ENCODE measurements around the gene PPP1R14B.

The PPP1R14B gene

DNA sequence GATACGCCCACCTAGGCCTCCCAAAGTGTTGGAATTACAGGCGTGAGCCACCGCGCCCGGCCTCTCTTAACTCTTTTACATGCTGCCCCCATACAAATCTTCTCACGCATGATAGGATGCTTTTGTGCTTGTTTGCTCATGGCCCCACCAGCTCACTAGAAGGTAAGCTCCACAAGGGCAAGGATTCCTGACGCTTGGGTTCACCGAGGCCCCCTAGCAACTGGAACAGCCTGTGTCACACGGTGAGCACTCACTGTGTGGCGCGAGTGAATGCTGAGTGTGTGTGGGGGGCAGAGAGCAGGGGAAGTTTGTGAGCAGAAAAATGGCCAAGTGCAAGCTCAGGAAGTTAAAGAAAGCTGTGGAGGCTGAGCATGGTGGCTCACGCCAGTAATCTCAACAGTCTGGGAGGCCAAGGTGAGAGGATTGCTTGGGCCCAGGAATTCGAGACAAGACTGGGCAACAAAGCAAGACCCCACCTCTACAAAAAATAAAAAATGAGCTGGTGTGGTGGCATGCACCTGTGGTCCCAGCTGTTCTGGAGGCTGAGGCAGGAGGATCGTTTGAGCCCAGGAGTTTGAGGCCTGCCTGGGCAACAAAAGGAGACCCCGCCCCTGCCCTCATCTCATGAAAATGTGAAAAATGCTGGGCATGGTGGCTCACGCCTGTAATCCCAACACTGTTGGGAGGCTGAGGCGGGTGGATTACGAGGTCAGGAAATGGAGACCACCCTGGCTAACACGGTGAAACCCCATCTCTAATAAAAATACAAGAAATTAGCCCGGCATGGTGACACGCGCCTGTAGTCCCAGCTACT, 35.4 kb upstream of the PPP1R14B start:
- DNase-seq, result no peak

DNA sequence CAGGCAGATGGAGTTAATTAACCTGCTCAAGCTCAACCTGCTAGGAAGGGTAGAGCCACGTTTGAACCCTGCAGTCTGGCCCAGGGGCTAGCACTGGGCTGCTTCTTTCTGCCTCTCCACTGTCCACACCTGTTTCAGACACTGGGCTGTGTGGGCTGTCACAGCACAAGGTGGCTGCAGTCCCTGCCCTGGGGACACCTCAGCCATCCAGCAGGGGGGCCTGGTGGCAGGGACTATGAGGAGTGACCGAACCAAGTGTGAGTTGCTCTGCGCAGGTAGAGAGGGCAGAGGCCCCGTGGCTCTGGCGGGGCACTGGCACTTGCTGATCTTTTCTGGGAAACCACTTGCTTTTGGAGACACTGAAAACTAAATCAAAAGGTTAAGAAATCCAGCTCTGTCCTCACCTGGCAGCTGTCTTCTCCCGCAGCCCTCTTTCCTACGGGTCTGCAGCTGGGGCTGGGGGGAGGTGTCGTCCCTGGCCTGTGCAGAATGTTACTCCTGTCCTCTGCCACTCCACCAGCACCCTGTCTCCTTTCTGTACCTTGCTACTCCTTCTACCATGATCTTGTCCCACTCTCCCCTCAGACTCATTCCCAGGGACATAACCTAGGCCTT, 31.9 kb upstream of the PPP1R14B start:
- no peak for DNase-seq

DNA sequence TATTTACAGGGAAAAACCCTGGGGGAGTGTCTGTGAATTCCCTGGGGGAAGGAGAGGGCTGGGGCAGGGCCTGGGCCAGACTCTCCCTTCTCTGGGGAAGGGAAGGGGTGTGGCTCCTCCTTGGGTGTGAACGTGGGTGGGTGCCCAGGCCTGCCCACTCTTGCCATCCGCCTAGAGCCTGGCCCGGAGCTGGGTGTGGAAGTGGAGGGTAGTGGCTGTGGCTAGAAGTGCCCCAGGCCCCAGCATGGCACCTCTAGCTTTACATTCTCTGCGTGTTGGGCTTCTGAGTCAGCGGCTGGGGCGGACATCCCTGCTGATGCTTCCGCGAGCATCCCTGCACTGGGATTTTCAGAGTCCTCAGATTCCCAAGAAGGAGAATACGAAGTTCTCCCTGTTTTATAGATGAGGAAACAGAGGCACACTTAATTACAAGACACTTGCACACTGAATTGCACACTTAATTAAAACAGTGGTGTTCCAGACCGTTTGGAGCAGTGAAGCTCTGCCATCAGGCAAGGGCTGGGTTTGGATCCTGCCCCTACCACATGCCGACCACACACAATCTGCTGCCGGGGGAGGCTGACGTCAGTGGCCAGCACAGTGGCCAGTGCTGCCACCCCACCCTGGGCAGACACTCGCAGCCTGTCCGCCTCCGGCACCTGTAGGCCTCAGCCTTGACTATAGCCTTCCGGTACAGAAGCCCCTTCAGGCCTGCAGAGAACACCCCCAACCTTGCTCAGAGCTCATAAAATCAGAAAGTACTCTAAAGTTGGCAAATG, 30.1 kb upstream of the PPP1R14B start:
- peak; percentile 21 for DNase-seq

DNA sequence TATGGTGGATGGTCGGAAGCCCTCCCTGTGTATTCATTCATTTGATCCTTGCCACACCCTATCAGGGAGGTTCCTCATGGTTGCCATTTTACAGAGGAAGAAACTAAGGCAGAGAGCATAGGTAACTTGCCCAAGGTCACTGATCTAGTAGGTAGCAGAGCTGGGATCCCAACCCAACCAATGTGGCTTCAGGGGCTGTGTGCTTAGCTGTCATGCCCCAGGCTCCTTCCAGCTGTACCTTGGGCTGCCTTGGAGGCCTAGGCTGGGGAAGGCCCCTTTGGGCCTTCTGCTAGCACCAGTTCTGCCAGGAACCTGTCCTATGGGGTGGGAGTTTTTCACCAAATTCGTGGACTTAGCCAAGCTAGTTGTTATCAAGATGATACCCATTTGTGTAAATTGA, 29.1 kb upstream of the PPP1R14B start:
- DNase-seq, result no peak

DNA sequence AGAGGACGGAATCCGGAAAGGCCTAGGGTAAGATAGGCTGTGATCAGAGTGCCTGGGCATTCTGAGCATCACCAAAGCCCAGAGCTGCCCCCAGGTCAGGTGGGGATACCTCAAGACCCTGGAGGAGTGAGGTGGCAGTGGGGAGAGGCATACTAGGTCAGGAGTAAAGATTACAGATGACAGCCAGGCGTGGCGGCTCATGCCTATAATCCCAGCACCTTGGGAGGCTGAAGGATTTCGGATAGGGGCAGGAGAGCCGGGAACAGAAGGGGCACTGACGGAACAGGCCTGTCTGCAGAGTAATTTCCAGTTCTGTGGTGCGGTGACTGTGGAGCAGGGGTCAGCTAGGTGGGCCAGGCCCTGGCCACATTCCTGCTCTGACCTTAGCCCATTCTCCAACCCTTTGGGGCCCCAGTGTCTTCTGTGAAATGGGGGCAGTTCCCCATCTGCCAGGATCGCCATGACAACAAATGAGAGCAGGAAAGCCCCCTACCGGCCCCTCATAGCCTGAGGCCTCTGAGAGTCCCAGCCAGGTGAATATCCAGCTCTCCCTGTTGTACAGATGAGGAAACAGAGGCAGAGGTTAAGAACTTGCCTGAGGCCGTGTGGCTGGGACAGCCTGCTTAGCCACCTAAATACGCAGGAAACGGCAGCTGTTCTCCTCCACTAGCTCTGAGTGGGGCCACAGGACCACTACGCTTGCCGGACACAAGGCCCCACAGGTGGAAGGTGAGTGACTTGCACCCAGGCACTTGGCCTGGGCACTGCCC, 28.5 kb upstream of the PPP1R14B start:
- no peak for DNase-seq

DNA sequence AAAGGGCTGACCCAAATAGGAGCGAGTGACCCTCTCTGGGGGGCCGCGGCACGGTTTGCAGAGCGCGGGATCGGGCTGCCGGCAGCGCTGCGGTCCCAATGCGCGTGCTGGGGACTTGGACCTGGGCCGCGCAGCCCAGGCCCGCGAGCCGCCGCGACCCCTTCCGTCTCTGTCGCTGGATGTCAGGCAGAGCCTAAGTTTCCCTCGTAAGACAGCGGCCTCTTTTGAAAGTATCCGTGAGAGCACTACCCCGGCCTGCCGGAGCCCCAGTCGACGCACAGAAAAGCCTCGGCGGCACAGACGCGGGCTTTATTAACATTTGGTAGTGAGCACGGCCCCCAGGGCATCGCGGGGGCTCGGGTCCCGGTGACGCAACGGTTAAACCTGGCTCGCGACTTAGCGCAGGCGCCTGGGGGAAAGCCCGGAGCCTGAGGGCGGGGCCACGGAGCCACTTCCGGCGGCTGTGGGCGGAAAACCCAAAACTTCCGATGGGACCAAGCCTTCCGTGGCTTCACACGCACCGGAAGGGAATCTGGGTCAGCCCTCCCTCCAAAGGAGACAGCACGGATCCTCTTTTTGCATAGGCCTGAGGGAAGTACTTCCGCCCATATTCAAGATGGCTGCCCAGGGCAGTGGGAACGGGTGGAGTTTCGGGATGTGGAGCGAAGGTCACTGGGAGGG, 22.9 kb upstream of the PPP1R14B start:
- DNase-seq, result peak; percentile 100

DNA sequence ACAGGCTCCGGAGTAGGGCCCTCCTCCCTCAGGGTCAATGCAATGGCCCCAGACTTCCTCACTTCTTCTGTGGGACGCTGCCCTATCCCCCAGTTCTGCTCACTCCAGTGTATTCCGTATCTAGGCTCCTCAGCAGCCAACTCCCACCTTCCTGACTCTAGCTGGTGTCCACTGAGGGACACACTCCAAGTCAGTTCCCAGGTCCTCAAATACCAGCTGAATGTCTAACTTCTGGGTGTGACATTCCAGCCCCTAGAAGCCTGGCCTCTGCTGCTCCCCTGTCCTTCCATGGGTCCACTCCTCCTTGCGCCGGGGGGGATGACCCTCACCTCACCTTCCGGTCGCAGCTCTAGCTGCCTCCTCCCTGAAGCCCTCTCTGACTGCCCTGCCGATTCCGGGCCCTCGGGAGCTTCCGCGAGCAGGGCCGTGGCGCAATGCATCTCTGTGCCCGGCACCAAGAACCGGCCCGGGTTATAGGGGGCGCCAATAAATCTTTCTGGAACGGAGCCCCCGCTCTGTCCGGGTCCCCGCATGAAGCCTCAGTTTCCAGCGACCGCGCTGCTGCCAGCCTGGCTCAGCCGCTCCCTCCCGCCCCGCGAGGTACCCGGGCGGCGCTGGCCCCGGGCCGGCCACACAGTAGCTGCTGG, 22.3 kb upstream of the PPP1R14B start:
- peak; percentile 55 for DNase-seq

DNA sequence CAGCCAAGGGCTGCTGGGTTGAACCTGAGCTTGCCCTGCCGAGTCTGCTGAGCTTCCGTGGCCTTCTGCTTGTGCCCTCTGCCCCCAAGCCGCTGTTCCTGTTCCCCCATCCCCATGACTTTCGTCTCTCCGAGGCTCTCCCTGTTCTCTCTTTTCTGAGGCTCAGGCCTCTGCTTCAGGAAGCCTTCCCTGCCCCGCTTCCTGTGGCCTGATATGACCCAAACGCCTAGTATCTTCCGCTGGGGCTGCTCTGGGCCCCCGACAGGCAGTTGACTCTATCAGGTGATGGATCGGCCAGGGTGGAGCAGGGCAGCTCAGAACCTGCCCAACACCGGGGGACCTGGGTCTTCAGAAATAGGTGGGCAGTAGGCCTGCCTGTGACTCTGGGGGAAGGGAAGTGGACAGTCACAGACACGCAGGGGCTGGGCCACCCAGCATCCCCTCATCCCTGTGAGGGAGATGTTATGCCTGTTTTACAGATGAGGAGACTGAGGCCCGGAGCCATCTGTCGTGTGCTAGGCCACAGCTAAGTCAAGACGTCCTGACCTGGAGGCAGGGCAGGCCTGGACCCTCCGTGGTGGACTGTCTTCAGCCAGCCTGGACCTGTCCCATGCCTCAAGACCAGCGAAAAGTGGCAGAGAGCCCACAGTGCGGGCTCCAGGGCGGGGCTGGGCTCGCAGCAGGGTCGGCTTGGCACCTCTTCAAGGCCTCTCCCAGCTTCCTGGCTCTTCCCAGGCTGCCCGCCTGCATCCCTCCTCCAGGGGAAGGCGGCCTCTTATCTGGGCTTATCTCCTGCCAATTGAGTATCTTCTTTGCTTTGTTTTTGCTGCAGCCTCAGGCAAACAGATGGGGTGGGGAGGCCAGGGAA, 21.5 kb upstream of the PPP1R14B start:
- peak; percentile 45 for DNase-seq

DNA sequence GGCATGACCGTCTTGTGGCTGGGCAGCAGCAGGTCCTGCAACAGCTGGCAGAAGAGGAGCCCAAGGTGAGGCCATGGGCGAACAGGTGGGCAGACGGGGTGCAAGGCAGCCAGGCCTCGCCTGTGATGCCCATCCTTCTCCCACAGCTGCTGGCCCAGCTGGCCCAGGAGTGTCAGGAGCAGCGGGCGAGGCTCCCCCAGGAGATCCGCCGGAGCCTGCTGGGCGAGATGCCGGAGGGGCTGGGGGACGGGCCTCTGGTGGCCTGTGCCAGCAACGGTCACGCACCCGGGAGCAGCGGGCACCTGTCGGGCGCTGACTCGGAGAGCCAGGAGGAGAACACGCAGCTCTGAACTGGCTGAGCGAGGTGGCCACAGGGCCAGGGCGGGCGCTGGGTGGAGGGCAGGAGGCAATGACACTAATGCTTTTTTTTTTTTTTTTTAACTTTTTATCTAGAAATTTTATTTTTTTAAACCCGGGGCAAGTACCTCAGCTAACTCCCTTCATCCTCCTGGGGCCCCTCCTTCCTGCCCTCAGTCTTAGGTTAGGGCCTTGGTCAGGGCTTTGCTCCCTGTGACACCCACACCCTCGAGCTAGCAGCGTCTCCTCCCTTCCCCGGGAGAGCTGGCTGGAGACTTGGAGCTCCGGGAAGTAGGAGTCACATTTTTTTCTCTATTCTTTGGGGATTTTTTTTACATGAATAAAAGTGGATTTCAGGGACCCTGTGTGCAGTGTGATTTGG, 20.6 kb upstream of the PPP1R14B start:
- DNase-seq, result no peak

DNA sequence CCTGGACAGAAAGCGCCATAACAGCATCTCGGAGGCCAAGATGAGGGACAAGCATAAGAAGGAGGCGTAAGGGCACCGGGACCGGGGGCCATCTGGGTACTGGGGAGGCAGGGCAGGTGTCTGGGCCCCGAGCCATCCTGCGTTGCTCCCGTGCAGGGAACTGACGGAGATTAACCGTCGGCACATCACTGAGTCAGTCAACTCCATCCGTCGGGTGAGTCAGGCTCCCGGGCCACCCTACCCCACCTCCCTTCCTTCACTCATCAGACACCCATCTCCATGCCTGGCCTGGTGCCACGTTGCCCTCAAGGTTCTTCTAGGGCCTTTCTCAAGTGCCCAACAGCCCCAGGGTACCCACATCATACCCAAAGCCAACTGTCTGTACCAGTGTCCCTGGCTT, 19.6 kb upstream of the PPP1R14B start:
- no peak for DNase-seq

DNA sequence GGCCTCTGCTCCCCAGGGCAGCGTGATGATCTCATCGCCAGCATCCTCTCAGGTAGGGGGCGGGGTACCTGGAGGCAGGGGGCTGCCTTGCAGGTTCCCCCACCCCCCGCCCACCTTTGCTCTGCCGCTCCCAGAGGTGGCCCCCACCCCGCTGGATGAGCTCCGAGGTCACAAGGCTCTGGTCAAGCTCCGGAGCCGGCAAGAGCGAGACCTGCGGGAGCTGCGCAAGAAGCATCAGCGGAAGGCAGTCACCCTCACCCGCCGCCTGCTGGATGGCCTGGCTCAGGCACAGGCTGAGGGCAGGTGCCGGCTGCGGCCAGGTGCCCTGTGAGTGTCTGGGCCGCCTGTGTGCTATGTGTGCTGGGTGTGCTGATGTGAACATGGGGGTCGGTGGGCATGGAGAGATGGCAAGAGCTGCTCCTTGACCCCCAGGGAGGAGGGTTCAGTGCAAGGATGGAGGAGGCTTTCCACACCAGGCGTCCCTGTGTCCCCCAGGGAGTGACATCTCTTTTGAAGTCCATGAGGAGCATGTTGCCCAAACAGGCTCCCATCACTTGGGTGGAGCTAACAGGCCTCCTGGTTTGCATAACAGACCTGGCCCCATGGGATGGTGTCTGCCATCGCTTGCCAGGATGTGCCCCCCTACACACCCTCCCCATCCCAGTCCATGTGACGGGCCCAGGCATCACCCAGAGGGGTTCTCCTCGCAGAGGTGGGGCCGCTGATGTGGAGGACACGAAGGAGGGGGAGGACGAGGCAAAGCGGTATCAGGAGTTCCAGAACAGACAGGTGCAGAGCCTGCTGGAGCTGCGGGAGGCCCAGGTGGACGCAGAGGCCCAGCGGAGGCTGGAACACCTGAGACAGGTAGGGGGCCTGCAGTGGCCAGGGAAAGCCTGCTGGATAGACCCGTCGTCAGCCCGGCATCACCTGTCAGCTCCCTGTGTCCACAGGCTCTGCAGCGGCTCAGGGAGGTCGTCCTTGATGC, 18.7 kb upstream of the PPP1R14B start:
- no peak for DNase-seq

DNA sequence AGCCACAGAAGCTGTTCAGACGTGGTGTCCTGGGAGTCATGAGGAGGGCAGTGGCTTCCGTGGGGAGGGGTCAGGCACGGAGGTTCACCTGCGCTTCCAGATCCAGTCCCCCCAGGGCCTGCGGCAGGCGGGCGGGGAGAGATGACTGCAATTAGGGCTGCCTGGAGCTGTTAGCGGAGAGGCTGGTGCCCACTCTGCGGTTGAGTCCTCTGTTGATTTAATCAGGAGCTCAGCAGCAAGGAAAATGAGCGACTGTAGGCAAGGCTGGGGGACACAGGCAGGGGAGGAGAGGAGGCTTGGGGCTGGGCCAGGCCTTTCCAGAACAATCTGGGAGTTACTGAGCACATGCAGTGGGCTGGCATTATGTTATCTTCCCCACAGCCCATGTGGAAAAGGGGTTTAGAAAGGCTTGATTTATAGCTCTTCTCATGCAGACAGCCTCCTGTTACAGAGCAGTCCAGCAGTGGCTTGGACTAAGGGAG, 17.7 kb upstream of the PPP1R14B start:
- no peak for DNase-seq

DNA sequence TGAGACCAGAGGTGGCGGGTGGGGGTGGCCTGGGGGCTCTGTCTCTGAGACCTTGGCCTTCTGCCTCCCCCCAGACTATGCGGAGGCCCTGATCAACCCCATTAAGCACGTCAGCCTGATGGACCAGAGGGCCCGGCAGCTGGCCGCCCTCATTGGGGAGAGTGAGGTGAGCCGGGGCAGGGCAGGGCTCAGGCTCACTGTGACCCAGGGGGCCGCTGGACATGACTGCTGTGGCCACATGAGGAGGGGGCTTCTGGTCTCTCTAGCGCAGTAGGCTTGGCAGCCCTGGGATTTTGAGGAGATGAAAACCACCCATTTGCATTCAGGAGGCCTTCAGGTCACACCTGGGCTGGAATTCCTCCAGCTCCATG, 17.2 kb upstream of the PPP1R14B start:
- no peak for DNase-seq

DNA sequence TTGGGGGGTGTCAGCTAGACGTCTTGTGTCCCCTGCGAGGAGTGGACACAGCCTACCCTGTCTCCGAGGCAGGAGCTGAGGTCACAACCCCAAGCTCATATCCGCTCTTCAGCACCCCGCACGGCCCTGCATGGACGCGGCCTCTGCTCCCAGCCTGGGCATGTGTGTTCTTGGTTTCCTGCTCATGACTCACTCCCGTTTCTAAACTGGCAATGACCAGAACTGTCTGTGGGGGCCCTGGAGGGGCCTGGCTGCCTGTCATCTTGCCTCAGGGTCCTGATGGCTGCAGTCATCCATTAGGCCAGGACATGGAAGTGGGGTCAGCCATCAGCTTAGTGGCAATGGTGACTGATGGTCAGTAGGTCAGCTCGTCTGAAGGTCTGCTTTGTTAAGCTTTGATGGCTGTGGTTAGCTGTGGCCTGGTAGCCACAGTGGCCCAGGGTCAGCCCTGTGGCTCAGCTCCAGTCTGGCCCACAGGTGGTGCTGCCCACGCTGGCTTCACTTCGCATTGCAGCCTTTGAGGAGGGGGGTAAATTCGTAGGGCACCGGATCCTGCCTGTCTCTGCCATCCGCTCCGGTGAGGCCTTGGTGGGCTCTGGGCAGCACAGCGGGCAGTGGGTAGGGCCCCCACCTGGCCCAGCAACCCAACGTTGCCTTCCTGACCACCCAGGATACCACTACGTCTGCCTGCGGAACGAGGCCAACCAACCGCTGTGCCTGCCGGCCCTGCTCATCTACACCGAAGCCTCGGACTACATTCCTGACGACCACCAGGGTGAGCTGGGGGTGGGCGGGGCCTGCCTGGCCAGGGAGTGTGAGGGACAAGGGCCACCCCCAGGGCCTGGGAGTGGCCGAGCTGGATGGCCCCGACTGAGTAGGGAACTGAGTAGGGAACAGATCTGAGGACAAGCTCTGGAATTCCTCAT, 16.5 kb upstream of the PPP1R14B start:
- DNase-seq, result no peak

DNA sequence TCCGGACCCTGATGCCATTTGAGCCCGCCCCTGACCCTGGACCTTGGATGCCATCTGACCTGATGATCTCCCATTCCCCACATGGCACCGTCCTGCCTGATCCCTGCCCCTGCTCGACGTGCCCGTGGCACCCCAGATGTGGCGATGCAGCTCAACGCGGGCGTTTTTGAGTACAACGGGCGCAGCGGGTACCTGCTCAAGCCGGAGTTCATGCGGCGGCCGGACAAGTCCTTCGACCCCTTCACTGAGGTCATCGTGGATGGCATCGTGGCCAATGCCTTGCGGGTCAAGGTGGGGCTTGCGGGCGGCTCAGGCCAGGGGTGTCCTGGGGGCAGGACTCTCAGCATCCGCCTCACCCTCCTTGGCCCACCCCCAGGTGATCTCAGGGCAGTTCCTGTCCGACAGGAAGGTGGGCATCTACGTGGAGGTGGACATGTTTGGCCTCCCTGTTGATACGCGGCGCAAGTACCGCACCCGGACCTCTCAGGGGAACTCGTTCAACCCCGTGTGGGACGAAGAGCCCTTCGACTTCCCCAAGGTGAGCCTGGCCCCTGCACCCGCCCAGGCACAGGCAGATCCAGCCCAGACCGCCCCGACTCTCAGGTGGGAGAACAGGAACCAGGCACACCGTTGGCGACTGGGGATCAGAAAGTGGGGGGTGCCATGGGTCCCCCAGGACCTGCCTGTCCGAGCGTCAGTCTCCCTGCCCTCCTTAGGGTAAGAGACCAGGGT, 15.7 kb upstream of the PPP1R14B start:
- DNase-seq, result no peak

DNA sequence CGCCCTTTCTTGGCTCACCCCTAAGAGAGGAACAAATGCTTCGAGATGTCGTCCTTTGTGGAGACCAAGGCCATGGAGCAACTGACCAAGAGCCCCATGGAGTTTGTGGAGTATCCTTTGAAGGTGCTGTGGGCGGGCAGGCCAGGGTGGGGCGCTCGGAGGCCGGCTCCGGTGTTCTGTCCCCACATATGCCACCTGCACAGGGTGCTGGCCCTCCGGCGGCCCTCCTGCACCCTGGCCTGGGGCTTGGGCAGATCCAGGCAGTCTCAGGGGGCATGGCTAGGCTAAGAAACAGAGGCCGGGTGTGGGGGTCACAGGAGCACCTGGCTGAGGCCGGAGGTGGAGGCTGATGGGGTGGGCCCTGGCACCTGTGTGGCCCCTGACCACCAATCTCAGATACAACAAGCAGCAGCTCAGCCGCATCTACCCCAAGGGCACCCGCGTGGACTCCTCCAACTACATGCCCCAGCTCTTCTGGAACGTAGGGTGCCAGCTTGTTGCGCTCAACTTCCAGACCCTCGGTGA, 14.9 kb upstream of the PPP1R14B start:
- no peak for DNase-seq
